ENCODE data around the gene RGS14.
"Not testable (repeated sequence)": the region's sequence is repeated elsewhere in the genome, so short reads cannot be mapped to it uniquely, and the experiment has no call there.

RGS14 gene

DNA sequence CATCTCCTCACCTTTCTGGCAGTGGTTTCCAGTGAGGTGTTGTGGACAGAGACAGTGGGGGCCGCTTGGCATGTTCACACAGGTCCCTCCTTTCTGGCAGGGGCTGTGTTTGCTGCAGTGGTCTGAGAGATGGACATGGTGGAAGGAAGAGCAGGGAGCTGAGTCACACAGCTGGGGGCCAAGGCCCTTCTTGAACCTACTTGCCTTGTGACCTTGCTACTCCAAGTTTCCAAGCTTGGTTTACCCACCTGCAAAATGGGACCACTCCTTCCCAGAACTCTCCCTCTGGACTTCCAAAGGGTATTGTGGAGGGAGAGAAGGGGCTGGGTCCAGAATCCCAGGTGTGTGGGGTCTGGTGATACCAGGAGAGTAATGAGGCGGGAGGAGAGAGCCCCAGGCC is 47.6 kb downstream of the RGS14 start:
- DNase-seq, result no peak

DNA sequence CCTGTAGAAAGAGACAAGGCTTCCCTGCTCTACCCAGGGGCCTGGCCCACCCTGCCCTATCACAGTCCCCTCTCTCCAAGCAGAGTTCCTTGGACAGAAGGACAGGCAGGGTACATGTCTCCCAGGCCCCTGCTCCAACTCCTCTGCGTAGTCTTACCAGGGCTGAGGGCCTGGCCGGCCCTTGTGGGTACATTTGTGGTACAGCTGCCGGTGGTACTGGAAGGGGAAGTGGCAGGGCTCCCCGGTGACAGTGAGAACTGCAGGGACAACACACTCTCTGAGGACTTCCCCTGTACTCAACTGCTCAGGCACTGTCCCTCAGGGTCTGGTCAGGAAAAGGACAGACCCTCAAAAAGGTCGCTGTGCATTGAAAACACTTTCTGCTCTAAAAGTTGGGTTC is 48.1 kb downstream of the RGS14 start:
- no peak for DNase-seq

DNA sequence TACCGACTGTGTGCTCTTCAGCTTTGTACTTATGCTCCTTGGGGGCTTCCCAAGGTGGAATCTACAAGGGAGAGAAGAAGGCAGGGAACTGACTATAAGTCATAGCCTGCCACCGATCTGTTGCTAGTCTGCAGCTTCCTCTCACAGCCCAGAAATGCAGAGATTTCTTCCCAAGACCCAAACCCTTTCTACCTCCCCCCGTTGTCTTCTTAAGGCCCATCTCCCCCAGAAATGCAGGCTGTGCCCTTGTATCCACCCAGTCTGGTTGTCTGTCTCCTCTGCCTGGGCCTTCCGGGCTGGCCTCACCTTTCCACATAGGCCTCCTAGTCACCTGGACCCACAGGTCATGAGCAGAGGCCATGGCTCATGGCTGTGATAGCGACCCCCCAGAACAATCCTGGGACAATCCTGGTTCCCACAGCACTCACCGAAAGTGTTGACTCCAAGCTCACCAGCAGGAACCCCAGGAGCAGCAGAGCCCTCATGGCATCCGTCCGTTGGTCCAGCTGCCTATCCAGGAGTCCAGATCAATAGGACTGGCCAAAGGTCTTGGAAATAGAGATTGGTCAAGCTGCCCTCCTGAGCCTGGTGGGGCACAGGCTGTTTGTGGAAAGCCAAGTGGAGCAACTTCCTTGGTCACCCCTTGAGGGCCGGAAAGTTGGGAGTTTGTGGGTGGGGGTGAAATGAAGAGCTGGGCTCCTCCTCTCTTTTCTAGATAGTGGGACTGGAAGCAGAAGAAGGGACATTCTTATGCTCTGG is 51.5 kb downstream of the RGS14 start, which contains the start of gene F12:
F12 (minus strand) TSS at position 522 of the 759 bp plus-strand sequence; CDS start at position 485, 37 bp downstream.
- DNase-seq, result no peak

DNA sequence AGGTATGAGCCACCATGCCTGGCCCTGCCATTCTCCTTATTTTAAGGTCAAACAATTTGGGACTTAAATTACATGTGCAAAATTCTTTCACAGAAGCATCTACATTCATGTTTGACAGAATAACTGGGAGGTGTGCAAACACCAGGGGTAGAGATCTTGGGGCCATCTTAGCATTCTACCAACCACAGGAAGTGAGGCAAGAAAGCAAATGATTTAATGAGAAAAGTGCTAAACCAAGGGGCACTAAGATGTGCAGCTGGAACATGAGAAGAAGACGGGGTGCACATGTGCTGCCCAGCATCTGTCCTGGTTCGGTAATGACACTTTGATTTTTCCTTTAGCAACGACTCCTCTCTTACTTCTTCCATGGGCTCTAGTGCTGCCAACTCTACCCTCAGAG is 52.9 kb downstream of the RGS14 start:
- no peak for DNase-seq

DNA sequence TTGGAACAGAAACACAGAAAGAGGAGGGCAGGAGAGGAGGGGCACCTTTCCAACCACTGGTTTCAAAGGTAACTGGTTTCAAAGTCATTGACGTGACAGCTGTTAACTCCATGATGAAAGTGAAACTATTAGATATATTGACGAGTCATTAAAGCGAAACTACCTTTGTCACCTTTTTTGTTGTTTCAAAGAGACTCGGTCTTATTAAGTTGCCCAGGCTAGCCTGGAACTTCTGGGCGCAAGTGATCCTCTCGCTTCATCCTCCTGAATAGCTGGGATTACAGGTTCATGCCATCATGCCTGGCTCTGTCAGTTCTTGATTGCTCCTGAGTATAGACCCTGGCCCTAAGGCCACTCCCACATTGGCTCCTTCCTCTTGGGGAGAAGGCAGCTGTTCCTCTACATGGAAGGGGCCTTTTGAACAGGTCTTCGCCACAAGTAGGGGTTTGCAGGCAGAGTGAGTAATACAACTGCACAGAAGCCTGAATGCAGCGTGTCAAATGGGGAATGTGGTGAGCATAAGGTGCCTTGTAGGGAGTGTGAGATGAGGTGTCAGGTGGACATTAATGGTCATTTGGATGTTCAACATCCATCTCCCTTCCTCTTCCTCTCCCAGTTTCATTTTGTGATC is 55.0 kb downstream of the RGS14 start:
- DNase-seq, result no peak

DNA sequence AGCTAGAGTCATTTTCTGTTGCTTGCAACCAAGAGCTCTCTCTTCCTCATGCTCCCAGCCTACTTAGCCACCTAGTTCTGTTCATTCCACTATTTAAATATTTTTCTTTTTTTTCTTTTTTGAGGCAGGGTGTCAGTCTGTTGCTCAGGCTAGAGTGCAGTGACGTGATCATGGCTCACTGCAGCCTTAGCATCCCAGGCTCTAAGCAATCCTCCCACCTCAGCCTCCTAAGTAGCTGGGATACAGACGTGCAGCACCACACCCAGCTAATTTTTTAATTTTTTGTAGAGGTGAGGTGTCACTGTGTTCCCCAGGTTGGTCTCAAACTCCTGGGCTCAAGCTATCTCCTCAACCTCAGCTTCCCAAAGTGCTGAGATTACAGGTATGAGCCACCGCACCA is 56.8 kb downstream of the RGS14 start:
- no peak for DNase-seq

DNA sequence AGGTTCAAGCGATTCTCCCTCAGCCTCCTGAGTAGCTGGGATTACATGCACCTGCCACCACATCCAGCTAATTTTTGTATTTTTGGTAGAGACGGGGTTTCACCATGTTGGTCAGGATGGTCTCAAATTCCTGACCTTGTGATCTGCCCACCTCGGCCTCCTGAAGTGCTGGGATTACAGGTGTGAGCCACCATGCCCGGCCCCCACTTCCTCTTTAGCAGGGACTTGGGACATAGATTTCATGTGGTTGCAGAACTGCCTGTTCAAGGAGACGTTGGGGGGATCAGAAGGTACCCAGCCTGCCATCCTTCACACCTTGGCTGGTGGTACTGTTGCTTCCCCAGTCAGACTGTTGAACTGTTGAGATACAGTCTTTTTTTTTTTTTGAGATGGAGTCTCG is 59.4 kb downstream of the RGS14 start:
- not testable (repeated sequence) for DNase-seq

DNA sequence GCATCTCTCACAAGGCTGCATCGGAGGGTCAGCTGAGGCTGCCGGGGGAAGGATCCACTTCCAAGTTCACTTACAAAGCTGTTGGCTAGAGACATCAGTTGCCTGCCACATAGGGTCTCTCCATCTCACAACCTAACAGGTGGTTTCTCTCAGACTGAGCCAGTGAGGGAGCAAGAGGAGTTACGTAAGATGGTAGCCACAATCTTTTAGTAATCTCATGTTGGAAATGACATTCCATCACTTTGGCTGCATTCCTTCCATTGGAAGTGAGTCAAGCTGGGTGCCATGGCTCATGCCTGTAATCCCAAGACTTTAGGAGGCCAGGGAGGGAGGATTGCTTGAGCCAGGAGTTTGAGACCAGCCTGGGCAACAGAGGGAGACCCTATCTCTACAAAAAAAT is 61.3 kb downstream of the RGS14 start:
- DNase-seq, result no peak

DNA sequence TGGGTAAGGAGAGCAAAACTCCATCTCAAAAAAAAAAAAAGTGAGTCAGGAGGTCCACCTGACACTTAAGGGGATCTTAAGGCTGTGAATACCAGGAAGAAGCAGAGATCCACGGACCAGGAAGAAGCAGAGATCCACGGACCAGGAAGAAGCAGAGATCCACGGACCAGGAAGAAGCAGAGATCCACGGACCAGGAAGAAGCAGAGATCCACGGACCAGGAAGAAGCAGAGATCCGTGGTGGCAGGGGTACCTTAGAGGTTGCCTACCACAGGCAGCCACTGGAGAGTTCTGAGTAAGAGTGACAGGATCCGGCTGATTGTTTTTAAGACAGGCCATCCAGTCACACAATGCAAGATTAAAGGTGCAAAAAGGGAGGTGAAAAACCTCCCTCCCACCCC is 62.7 kb downstream of the RGS14 start:
- not testable (repeated sequence) for DNase-seq

DNA sequence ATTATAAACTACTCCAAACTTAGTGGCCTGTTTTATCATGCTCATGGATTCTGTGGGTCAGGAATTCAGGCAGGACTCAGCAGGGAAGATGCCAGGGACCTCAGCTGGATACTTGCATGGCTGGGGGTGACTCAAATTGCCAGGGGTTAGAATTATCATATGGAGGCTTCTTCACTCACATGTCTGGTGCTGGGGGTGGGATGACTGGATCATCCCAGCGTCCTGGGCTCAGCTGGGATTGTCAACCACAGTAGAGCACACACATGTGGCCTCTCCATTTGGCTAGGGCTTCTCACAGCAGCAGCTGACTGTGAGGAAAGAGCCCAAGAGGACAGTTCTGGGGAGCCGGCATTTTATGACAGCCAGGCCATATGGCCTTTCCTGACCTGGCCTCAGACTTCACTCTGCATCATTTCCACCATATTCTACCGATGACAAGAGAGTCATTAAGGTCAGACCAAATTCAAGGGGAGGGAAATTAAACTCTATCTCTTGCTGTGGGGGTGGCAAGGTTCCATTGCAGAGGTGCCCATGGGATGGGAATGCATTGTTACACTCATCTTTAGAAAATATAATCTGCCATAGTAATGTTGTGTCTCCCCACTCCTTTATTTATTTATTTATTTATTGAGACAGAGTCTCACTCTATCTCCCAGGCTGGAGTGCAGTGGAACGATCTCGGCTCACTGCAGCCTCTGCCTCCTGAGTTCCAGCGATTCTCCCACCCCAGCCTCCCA is 63.5 kb downstream of the RGS14 start:
- DNase-seq, result no peak

All from SW 1271 (cell line).